ENCODE measurements around the gene MAPK10.
"Not testable (repeated sequence)": the region's sequence is repeated elsewhere in the genome, so short reads cannot be mapped to it uniquely, and the experiment has no call there.

The MAPK10 gene

DNA sequence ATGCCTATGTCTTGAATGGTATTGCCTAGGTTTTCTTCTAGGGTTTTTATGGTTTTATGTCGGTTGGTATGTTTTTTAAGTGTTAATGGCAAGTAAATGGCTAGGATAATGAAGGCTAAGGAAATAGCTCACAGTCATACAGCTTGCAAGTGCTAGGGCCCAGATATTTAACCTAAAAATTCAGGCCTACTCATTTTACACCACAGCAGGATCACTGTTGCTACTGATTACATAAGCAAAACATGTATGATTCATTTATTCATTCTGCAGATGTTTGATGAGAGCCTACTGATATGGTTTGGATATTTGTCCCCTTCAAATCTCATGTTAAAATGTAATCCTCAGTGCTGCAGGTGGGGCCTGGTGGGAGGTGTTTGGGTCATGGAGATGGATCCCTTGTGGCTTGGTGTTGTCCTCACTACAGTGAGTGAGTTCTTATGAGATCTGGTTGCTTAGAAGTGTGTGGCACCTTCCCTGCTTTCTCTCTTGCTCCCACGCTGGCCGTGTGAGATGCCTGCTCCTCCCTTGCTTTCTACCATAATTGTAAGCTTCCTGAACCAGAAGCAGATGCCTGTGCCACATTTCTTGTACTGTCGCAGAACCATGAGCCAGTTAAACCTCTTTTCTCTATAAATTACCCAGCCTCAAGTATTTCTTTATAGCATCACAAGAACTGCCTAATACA lies 175.5 kb downstream of the MAPK10 start:
- DNase-seq (ENCODE audit: low read depth) = no peak

DNA sequence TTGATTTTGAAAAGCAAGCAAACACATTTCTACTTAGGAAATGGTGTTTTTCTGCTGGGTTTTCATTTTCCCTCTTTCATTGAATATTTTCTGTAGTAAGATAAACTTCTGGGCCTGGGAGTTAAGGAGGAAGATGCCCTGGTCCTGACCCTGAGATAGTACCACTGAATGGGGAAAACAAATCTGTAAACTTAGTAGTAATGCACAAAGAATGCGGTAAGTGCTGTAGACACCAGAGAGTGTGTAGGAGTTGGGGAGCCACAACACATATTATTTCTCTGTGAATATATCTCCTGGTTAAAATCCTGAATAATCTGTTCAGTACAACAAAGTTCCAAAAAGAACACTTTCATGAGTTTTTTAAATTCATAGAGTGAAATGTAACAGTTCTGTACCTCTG lies 178.3 kb downstream of the MAPK10 start:
- DNase-seq (ENCODE audit: low read depth) = no peak

DNA sequence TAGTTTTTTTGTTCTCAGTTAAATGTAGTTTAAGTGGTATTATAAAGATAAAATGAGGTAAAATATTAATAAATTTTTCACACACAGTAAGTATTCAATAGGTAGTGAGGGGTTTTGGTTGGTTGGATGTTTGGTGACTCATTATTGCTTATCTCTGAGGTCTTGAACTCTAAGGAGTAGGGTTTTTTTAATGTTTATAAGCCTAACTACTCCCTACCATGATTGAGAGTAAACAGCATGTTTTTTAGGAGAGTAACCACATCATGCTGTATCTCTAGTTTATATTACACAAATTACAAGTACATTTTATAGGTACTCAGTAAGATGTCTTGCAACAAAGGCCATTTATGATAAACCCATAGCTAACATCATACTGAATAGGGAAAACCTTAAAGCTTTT lies 181.6 kb downstream of the MAPK10 start:
- no peak for DNase-seq (ENCODE audit: low read depth)

DNA sequence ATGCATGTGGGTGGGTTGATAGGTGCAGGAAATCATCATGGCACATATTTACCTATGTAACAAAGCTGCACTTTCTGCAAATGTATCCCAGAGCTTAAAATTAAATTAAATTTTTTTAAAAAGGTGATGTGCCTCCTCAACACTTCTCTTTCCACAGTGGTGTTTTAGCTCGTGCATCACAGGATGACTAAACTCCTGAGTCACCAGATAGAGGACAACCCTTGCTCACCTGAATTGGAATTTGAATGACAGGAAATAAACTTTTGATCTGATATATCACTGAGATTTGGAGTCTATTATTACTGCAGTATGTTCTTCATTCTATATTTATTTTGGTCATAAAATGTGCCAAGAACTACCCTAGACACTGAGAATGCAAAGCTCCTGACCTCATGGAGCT lies 185.3 kb downstream of the MAPK10 start:
- DNase-seq (ENCODE audit: low read depth) = no peak

DNA sequence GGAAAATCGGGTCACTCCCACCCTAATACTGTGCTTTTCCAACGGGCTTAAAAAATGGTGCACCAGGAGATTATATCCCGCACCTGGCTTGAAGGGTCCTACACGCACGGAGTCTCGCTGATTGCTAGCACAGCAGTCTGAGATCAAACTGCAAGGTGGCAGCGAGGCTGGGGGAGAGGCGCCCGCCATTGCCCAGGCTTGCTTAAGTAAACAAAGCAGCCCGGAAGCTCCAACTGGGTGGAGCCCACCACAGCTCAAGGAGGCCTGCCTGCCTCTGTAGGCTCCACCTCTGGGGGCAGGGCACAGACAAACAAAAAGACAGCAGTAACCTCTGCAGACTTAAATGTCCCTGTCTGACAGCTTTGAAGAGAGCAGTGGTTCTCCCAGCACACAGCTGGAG lies 191.5 kb downstream of the MAPK10 start:
- not testable (repeated sequence) for DNase-seq (ENCODE audit: low read depth)

DNA sequence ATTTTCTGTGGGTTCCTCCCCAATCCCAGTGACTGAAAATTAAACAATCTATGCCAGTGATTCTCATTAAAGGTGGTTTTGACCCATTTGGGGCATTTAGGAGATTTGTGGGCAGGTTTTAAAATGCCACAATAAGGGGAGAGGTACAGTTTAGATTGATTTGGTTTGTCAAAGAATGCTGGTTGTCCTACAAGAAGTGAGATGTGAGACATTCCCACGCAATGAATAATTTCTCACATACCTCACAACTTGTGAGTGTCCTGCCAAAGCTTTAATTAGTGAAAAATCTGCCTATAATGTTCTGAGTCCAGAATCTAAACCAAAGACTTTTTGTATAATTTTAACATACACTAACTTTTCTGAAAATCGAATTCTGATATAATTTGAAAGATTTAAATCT lies 199.4 kb downstream of the MAPK10 start:
- DNase-seq (ENCODE audit: low read depth) = no peak

DNA sequence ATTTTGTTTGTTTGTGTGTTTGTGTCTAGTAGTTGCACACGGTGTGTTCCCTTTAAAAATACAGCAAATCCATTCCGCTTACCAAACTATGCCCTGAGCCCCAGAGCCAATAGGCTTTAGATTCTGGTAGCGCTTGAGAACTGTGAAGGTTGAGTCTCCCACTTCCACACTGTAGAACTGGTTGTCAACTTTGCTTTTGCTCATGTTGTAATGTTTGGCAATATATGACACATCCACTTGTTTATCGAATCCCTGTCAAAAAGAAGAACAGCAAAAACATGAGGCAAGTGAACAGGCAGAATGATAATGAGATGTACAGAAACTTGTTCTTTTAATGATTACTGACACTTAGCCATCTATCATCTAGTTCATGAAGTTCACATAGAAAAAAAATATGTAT lies 200.6 kb downstream of the MAPK10 start:
- no peak for DNase-seq (ENCODE audit: low read depth)

DNA sequence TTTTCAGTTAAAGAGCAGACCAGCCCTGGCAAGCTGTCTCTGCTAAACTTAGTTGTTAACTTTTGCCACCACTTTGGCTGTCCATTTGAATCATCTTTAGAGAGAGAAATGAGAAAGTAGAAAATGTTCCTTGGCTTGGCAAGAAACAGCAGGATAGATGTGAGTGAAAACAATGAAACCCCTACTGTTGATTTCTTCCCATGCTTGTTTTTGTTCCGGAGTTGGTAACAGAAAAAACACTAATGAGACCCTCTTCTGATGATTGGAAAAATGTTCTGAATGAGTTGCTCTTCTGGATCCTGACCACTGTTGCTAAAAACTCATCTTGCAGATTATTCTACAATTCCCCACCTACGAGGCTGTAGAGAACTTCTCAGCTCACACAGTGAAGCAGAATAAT lies 203.3 kb downstream of the MAPK10 start:
- no peak for DNase-seq (ENCODE audit: low read depth)

DNA sequence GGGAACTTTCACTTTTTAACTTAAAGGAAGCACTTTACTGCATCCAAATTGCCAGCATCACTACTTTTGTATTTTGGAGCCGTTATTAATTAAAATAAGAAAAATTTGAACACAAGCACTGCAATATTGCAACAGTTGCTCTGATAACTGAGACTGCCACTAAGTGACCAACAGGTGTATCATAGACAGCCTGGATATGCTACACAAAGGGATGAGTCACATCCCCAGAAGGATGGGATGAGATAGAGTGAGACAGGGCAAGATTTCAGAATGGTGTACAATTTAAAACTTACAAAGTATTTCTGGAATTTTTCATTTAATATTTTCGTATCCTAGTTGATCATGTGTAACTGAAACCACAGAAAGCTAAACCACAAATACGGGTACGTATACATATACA lies 204.1 kb downstream of the MAPK10 start:
- no peak for DNase-seq (ENCODE audit: low read depth)

DNA sequence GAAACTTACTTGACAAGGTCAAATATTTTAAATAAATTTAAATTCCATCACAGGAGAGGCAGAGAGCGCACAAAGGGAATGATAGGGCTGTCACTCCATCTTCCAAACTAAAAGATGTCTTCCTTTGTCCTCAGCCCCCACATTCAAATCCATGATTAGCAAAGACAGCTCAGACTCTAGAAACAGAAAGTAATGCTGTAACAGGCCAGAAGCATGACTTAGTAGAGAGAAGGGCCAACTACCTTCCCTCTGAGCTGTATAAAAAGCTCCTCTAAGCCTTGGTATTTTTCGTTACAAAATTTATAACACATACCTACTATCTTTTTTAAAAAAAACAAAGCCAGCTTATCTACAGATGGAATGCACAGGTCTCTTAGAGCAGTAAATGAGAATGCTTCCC lies 207.4 kb downstream of the MAPK10 start:
- DNase-seq (ENCODE audit: low read depth) = no peak

DNA sequence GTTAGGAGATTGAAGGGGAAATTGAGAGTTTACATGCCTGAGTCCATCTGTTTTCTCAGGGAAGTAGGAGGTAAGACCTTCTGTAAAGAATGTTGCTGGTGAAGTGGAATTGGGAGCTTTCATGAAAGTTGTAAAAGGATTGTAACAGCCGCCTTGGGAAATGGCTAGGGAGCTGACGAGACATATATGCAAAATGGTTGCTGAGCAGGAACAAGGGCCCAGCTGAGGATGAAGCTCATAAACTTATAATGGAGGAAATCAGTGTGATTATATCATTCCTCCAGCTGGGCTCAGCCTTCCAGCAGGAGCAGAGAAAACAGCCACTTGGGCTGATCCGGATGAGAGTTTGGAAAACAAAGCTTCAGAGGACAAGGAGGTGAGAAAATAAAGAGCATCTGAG lies 208.7 kb downstream of the MAPK10 start:
- DNase-seq (ENCODE audit: low read depth) = no peak

DNA sequence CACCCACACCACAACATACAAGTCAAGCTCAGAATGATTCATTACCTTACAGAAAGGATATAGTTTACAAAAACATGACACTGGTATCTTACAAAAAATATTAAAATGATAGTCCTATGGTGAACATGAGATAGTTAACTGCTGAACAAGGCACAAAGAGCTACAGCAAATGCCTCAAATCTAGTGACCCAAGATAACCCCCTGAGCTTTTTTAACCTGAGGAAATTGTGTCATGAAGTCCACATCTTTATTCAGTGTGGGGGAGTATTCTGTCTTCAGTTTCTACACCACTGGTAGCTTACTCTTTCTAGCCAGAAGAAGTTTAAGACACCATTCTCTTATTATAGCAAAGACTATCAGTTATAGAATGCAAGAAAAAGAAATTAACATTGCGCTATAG lies 218.7 kb downstream of the MAPK10 start:
- no peak for DNase-seq (ENCODE audit: low read depth)

DNA sequence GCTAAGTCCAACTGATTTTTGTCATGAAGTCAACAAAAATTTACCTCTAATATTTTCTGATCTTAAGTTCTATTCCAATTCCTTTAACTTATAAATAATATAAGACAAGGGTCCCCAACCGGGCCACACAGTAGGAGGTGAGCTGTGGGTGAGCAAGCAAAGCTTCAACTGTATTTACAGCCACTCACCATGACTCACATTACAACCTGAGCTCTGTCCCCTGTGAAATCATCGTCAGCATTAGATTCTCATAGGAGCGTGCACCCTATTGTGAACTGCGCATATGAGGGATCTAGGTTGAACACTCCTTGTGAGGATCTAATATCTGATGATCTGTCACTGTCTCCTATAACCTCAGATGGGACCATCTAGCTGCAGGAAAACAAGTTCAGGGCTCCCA lies 227.4 kb downstream of the MAPK10 start:
- no peak for DNase-seq (ENCODE audit: low read depth)

DNA sequence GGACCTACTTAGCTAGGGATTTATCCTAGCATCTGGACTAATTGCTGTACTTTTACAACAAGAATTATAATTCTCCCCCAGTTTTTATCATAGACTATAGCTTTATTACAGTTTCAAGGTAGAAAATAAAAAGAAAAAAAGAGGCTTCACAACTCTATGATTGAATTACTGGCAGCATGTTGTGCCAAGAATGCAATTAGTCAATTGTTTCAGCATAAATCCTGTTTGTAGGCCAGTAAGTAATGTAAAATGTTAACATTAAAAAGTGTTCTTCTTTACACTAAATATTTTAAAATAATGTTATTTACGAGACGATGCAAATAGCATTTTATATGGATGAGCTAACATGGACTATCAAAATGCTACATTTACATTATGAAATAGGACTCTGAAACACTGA lies 228.4 kb downstream of the MAPK10 start:
- no peak for DNase-seq (ENCODE audit: low read depth)

DNA sequence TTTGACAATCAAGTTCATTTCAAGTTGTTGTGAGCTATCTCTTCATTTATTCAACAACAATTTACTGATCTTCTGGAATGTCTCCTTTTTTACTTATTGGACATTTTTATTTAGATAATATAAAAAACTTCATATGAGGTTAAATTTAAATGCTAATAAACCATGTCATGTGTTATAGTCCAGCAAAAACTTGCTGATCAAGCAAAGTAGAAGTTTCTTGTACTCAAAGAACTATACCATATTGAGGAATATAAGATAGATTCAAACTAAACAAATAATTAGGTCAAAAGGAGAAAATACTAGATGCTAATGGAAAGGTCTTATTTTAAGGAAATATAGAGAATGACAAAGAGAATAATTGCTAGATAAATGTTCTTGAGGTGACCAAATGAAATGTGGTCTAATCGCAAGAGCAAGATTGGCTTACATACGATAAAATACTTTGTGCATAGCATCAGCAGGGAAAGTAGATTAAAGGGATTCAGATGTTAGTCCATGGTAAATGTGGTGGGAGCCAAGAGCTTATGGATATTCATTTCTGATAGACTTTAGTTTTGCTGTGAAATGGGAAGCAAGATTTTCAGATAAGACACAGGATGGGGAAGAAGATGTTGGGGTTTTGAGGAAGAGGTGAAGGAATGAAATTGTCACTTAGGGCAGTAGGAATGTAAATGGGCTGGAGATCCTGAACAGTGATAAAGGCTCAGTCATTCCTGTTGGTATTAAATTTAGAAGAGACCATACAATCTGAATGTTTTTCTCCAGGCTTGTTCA lies 229.5 kb downstream of the MAPK10 start:
- no peak for DNase-seq (ENCODE audit: low read depth)

DNA sequence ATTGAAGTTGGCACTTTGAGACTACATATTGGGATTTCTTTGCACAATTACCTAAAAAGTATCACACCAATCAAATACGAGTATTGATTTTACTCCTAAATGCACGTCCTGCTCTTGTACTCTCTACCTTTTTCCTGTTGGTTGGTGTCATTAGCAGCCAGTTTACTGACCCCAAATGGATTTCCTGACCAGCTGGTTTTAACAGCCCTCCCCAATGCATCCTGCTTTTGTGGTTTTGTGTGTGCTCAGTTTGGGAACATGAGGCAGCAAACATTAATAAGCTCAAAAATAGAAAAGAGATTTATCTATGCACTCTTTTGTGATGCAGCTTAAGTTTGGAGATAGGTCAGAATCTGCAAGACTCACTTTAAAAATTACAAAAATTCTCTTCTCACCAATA lies 230.3 kb downstream of the MAPK10 start:
- no peak for DNase-seq (ENCODE audit: low read depth)

DNA sequence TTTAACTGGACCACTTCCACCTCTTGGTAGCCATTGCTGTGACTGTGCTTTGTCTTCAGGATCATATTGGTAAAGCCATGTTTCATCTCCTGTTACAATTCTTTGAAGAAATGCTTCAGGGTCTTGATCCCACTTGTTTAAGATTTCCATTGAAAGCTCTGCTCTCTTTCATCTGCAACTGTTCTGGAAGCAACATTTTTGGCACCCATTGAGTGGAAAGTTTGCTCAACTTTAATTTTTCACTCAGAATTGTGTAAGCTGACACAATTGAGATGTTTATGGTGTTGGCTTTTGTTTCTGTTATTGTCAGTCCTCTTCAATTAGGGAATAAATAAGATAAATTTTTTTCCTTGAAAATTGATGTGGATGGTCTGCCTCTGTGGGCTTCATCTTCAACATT lies 237.4 kb downstream of the MAPK10 start:
- no peak for DNase-seq (ENCODE audit: low read depth)

DNA sequence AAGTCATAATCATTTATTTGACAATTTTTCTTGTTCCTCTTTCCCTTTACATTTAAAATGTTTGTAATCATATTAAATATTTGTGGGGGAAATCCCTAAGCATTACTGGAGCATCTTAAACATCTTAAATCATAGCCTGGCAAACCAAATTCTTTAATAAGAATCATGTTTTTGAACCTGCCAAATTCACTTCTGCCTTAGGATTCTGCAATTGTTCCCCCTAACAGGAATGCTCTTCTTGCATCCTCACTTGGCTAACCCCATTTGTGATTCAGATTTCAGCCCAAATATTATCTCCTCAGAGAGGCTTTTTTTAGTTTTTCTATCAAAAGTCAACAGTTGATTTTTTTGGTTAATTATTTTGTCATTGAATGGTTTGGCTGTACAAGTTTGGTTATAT lies 241.1 kb downstream of the MAPK10 start:
- no peak for DNase-seq (ENCODE audit: low read depth)

DNA sequence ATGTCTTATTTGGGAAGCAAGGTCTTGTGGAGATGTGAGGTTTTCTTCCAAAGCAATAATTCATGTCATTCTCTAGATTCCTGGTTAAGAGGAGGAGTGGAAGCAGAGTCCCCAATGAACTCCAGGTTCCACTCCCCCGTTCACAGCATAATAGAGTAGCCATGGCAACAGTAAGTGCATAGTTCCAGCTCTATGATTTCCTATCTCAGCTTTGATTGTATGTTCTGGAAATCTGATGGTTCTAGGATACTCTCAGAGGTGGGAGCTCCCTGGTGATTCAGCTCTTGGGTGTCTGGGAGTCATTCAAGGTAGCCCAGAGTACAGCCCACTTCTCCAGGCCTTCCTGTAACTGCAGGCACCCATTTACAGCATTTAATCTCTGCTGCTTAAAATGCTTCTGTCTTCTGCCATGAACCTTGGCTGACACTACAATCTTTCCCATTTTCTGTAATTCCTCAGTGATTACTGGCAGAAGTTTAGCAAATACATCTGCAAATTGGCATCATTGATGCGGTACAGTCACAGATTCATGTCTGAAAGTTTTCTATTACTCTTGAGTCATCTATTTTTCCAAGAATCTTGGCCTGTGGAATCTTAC lies 242.0 kb downstream of the MAPK10 start:
- no peak for DNase-seq (ENCODE audit: low read depth)

DNA sequence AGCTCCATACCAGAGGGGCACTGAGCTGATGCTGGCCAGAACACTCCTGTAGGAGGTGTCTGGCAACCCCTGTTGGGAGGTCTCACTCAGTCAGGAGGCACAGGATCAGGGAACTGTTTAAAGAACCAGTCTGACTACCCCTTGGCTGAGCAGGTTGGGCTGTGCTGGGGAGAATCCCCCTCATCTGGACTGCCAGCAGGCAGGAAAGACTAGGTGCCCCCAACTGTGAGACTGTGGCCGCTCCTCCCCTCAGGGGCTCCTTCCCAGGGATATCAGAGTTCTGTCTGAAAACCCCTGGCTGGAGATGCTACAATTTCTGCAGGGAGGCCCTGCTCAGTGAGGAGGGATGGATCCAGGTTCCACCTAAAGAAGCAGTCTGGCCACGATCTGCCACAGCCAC lies 245.3 kb downstream of the MAPK10 start:
- DNase-seq (ENCODE audit: low read depth) = no peak

DNA sequence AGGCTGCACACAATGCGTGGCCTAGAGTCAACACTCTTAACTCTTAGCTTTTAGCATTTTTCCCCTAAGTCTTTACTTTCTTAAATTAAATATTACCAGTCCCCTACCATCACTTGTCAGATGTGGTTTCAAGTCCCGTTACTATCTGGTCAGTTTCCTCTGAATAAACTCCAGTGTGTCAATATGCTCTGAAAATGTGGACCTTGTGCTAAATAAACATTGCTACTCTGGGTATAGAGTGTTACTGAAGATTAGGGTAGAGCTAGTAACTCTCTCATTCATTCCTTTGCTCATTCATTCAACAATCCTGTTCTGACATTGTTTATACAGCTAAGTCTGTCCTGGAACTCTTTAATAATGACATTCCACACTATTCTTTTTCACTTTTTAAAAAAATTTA lies 251.0 kb downstream of the MAPK10 start:
- DNase-seq (ENCODE audit: low read depth) = no peak

DNA sequence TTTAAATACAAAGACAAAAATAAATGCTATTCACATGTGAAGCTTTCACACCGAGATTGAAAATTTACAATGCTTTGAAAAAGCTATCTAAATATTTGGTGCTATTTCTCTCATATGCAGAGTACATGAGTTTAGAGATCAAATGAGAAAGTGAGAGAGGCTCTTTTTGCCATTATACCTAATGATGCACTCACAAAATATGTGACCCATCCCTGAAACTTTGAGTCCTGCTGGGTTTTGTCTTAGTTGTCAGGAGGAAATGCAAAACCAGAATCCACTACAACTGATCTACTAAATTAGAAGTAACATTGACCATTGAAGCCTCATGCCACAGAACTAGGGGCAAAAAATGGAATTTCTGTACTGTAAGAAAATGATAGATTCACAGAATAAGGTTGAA lies 251.7 kb downstream of the MAPK10 start:
- DNase-seq (ENCODE audit: low read depth) = no peak

DNA sequence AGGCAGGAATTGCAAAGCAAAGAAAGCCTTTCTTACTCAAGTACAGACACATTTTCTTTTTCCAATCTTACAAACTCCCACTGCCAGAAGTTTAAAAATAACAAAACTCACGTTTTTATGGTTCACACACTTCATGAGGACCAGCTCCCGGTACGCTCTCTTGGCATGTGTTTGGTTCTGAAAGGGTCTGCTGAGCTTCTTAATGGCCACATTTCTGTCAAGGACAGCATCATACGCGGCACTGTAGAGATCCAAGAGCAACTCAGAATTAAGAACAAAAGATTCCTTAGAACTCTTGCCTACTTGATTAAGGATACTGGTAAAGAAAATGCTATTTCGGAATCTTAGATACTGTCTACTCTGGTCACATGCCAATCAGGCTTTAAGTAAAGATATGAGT lies 252.7 kb downstream of the MAPK10 start:
- DNase-seq (ENCODE audit: low read depth) = no peak

DNA sequence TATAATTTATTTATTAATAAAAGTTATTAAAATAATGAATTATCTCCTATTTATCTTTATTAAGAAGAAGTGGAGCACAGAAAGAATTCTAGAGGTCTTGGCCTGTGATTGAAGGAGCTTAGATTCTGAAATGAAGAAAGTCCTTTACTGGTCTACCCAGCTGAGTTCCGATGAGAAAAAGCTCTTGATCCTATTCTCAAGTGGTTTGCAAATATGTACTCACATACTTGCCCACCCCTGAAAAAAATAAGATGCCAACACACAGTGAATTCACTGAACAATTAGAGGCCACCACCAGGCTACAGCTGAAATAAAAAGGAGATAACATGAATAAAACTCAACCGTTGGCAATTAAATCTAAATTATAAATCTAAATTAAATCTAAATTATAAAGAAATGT lies 253.4 kb downstream of the MAPK10 start:
- no peak for DNase-seq (ENCODE audit: low read depth)
